Caco-2 (cell line): ENCODE measurements around the gene ITLN1. TPM values are rescaled to one million over a fixed set of nuclear protein-coding genes. Genes with fewer than 3 reads are reported as not detected.

ENCODE experiments used
- BruUV-seq: library from RNA; stranded (reverse); fragments of 400-500 nt; replicated peaks from 2 replicates; lab custom pipeline; 2021; lab: Mats Ljungman, UMichigan
- CTCF ChIA-PET: fragments of 300-600 bp; sonication (Branson Sonifier 250); formaldehyde crosslinking; loops from one replicate; lab custom pipeline; 2022; ENCODE audit warnings: antibody characterized with exemption; lab: Charles Lee
- POLR2A ChIA-PET: fragments of 300-600 bp; sonication (Branson Sonifier 250); formaldehyde crosslinking; loops from one replicate; lab custom pipeline; 2022; ENCODE audit warnings: antibody characterized with exemption; lab: Charles Lee
- DNase-seq, 2 experiments: peaks; one replicate each; pipeline versions ENCODE4 v3.0.0 to v3.0.0-alpha.2; 2020 to 2022
- H3K27me3 ChIP-seq: replicated peaks from 2 replicates; pipeline ENCODE4 v1.6.0; 2011; ENCODE audit warnings: low read length; ENCODE audit not compliant: control insufficient read depth, insufficient read depth
- H3K36me3 ChIP-seq: 2 replicates; pipeline ENCODE4 v1.5.1; 2011; ENCODE audit warnings: low read length; ENCODE audit not compliant: control insufficient read depth, insufficient read depth
- H3K4me1 ChIP-seq: fragments of 250-450 bp; sonication (Bioruptor Pico); 2 replicates; pipeline ENCODE4 v1.5.1; 2020; ENCODE audit warnings: mild to moderate bottlenecking
- H3K4me3 ChIP-seq: 2 replicates; pipeline ENCODE4 v1.5.1; 2011; ENCODE audit warnings: low read depth, mild to moderate bottlenecking, control low read depth, low read length
- H3K9me3 ChIP-seq: fragments of 250-450 bp; sonication (Bioruptor Pico); 2 replicates; pipeline ENCODE4 v1.5.1; 2020; ENCODE audit warnings: mild to moderate bottlenecking, moderate library complexity
- H3K27ac Mint-ChIP-seq: one replicate; pipeline ENCODE4 v1.8.0; 2022; ENCODE audit warnings: mixed read lengths; ENCODE audit not compliant: unreplicated experiment
- H3K27me3 Mint-ChIP-seq: one replicate; pipeline ENCODE4 v1.8.0; 2022; ENCODE audit warnings: mixed read lengths; ENCODE audit not compliant: insufficient read depth, unreplicated experiment
- H3K36me3 Mint-ChIP-seq: one replicate; pipeline ENCODE4 v1.8.0; 2022; ENCODE audit warnings: mild to moderate bottlenecking, mixed read lengths; ENCODE audit not compliant: insufficient read depth, unreplicated experiment
- H3K4me1 Mint-ChIP-seq: one replicate; pipeline ENCODE4 v1.8.0; 2022; ENCODE audit warnings: low read depth, mixed read lengths; ENCODE audit not compliant: unreplicated experiment
- H3K4me3 Mint-ChIP-seq: one replicate; pipeline ENCODE4 v1.8.0; 2022; ENCODE audit warnings: mild to moderate bottlenecking, moderate library complexity, mixed read lengths; ENCODE audit not compliant: unreplicated experiment
- H3K9me3 Mint-ChIP-seq: one replicate; pipeline ENCODE4 v1.8.0; 2022; ENCODE audit warnings: mixed read lengths; ENCODE audit not compliant: unreplicated experiment
- intact Hi-C: fragments of 100-400 bp; cut with micrococcal nuclease; formaldehyde crosslinking; loops from one replicate; pipeline ENCODE4 v1.10.0; 2022; ENCODE audit not compliant: unreplicated experiment
- total RNA-seq: library from RNA; stranded (reverse); gene quantifications from 2 replicates; pipeline ENCODE4 v1.2.3, GENCODE V29; 2022
- TF ChIP-seq, protein P1 (sequence below), 2 experiments: fragments of 200-600 bp in 1 of 2; IDR thresholded peaks; 1 replicate in 1 of 2; 2 replicates in 1 of 2; pipeline versions ENCODE4 v1.5.1 to v1.8.0; 2011 to 2022; ENCODE audit warnings: antibody characterized with exemption in 1 of 2, control low read depth in 1 of 2, inconsistent platforms in 1 of 2, low read depth in 1 of 2, low read length in 1 of 2, mild to moderate bottlenecking in 1 of 2, moderate library complexity in 1 of 2; ENCODE audit not compliant: insufficient read depth in 1 of 2, severe bottlenecking in 1 of 2, unreplicated experiment in 1 of 2

ITLN1 gene
- total RNA-seq, 1 experiment from 2014 or later = not detected

DNA sequence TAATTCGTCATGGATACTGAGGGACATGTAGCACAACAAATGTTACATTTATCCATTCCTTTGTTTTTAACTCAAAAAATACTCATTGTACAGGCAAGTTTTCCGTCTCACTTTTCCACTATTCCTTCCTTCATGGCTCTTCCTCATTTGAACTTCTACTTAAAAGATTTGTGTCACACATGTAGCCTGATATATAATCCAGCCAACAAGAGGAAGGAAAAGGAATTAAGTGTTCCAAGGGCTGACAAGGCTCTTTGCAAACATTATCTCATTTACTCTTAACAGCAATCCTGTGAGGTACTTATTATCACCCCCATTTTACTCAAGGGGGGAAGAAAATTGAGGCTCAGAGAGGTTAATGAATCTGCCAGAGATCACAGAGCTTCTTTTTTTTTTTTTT, 45.2 kb downstream of the ITLN1 start:
- no peak for DNase-seq
- Histone ChIP-seq H3K4me1 (peaks cover 5% of the 10 kb centered on the region; the same call in 1 of the 2 replicates), H3K36me3 (no peaks in the 10 kb centered on the region), H3K27me3 (no peaks in the 10 kb centered on the region), H3K9me3 (no peaks in the 10 kb centered on the region), H3K4me3 (no peak overlapping the region)
- TF ChIP-seq, protein P1, sequence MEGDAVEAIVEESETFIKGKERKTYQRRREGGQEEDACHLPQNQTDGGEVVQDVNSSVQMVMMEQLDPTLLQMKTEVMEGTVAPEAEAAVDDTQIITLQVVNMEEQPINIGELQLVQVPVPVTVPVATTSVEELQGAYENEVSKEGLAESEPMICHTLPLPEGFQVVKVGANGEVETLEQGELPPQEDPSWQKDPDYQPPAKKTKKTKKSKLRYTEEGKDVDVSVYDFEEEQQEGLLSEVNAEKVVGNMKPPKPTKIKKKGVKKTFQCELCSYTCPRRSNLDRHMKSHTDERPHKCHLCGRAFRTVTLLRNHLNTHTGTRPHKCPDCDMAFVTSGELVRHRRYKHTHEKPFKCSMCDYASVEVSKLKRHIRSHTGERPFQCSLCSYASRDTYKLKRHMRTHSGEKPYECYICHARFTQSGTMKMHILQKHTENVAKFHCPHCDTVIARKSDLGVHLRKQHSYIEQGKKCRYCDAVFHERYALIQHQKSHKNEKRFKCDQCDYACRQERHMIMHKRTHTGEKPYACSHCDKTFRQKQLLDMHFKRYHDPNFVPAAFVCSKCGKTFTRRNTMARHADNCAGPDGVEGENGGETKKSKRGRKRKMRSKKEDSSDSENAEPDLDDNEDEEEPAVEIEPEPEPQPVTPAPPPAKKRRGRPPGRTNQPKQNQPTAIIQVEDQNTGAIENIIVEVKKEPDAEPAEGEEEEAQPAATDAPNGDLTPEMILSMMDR (IDR thresholded peaks at IDR 0.05; ENCODE audit: insufficient read depth in 1 of 2, low read depth in 1 of 2, low read length in 1 of 2, severe bottlenecking in 1 of 2, unreplicated experiment in 1 of 2) = no peak
- BruUV-seq = no TSS peak
- Mint-ChIP-seq H3K4me1 (peaks cover 4% of the 10 kb centered on the region), H3K27me3 (no peaks in the 10 kb centered on the region), H3K9me3 (peaks cover under 1% of the 10 kb centered on the region), H3K36me3 (no peaks in the 10 kb centered on the region), H3K4me3 (no peak overlapping the region), H3K27ac (no peak overlapping the region)
- CTCF ChIA-PET = no interaction called here
- intact Hi-C loops = no loop called here
- POLR2A ChIA-PET = no interaction called here

GRCh38 chr1:160838888-160839287, 46.1 kb downstream of the ITLN1 start:
- H3K4me1 ChIP-seq = peaks cover 5% of the 10 kb centered on the region; the same call in 1 of the 2 replicates
- H3K27me3 ChIP-seq = no peaks in the 10 kb centered on the region
- H3K9me3 Mint-ChIP-seq = no peaks in the 10 kb centered on the region
- BruUV-seq = no TSS peak
- H3K9me3 ChIP-seq = no peaks in the 10 kb centered on the region
- no peak overlapping the region for H3K4me3 Mint-ChIP-seq
- H3K4me1 Mint-ChIP-seq = peaks cover 4% of the 10 kb centered on the region
- DNase-seq = no peak
- H3K4me3 ChIP-seq = no peak overlapping the region
- H3K27me3 Mint-ChIP-seq = no peaks in the 10 kb centered on the region
- H3K36me3 ChIP-seq = no peaks in the 10 kb centered on the region
- H3K27ac Mint-ChIP-seq = no peak overlapping the region
- TF ChIP-seq, protein P1 (IDR thresholded peaks at IDR 0.05; ENCODE audit: insufficient read depth in 1 of 2, low read depth in 1 of 2, low read length in 1 of 2, severe bottlenecking in 1 of 2, unreplicated experiment in 1 of 2) = no peak
- no peaks in the 10 kb centered on the region for H3K36me3 Mint-ChIP-seq
- intact Hi-C loops = no loop called here
- ChIA-PET POLR2A (interaction anchor here (0.5 kb wide), 1 partner anchor 155 kb away, joined by 9 read pairs; no protein-coding TSS in a partner anchor), CTCF (no interaction called here)

DNA sequence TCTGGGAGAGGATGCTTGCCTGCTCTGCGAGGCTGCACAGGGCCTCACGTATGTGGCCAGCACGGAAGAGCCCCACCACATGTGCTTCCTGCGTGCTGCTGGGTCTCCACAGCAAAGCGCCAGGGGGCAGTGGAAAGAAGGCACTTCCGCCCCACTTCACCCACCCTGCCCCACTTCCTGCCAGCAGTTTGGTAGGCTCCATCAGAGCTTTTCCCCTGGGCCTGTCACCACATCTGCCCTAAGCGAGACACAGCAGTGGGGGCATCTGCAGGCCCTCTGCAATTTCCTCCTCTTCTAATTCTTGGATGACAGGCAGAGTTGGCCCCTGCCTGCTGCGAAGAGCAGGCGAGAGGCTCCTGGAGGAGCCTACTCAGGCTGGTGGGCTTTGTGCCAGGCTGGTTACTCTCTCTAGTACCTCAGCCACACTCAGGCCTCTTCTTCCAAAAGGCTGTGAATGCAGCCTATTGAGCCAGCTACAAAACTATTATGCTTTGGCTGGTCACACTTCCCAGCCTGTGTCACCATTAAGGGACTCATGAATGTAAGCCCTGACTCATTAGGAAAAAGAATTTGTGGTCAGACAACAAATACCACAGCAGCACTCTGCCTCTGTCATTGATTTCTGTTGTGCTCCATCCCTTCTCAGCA, 47.3 kb downstream of the ITLN1 start:
- H3K4me1 ChIP-seq = peaks cover 5% of the 10 kb centered on the region; the same call in 1 of the 2 replicates
- Mint-ChIP-seq H3K4me1 (peaks cover 4% of the 10 kb centered on the region), H3K27me3 (no peaks in the 10 kb centered on the region), H3K9me3 (no peaks in the 10 kb centered on the region), H3K36me3 (no peaks in the 10 kb centered on the region), H3K27ac (no peak overlapping the region), H3K4me3 (no peak overlapping the region)
- no peak for DNase-seq
- intact Hi-C loops = no loop called here
- BruUV-seq = no TSS peak
- ChIA-PET POLR2A (no interaction called here), CTCF (interaction anchor here (0.8 to 1.5 kb wide), 4 partner anchors 28 to 116 kb away, joined by 3 to 5 read pairs (median 4); partner anchors contain the start of genes ITLN1 and ITLN2)
- no peak overlapping the region for H3K4me3 ChIP-seq
- no peaks in the 10 kb centered on the region for H3K9me3 ChIP-seq
- H3K36me3 ChIP-seq = no peaks in the 10 kb centered on the region
- H3K27me3 ChIP-seq = no peaks in the 10 kb centered on the region
- TF ChIP-seq, protein P1 (IDR thresholded peaks at IDR 0.05; ENCODE audit: insufficient read depth in 1 of 2, low read depth in 1 of 2, low read length in 1 of 2, severe bottlenecking in 1 of 2, unreplicated experiment in 1 of 2) = no peak
